Urinary bladder (tissue), 4 donors: ENCODE measurements around the gene ACTR3C. TPM values are rescaled to one million over a fixed set of nuclear protein-coding genes. Genes with fewer than 3 reads are reported as not detected.

ENCODE experiments used
- DNase-seq: peaks from one replicate; pipeline ENCODE4 v3.0.0-alpha.2; 2015; ENCODE audit errors: extremely low spot score
- H3K27ac ChIP-seq: one replicate; pipeline ENCODE4 v1.5.1; 2013; ENCODE audit warnings: low read depth, mild to moderate bottlenecking, moderate library complexity
- H3K36me3 ChIP-seq: one replicate; pipeline ENCODE4 v1.6.1; 2013; ENCODE audit warnings: mild to moderate bottlenecking, moderate library complexity; ENCODE audit not compliant: insufficient read depth
- H3K4me1 ChIP-seq: one replicate; pipeline ENCODE4 v1.6.1; 2013; ENCODE audit warnings: mild to moderate bottlenecking, moderate library complexity; ENCODE audit not compliant: insufficient read depth
- H3K4me3 ChIP-seq: one replicate; pipeline ENCODE4 v1.5.1; 2013; ENCODE audit warnings: low read depth, low read length
- WGBS: extraction: QIAGEN DNeasy Blood & Tissue Kit; methylation state at CpG from one replicate; pipeline ENCODE4 v1.1.7; 2013; 5-methylcytosine and 5-hydroxymethylcytosine counted together
- polyA plus RNA-seq: library from polyadenylated mRNA; stranded (reverse); fragments of 200-250 nt; gene quantifications from one replicate; pipeline ENCODE4 v1.2.3, GENCODE V29; 2013
- total RNA-seq: library from RNA; depleted of rRNA; stranded (reverse); fragments of >200 nt; gene quantifications from one replicate; pipeline ENCODE4 v1.2.3, GENCODE V29; 2014
- donor health status: healthy with polysubstance abuse.
- donor health status: healthy.

Gene ACTR3C
- total and polyA plus RNA-seq, 2 donors: 3.4 to 6.5 TPM

GRCh38 chr7:150336746-150337145 lies 13.4 kb upstream of the ACTR3C start:
- Histone ChIP-seq H3K4me3 (no peak overlapping the region), H3K4me1 (no peaks in the 10 kb centered on the region), H3K27ac (peak overlapping the region; percentile 3), H3K36me3 (no peaks in the 10 kb centered on the region)
- no peak for DNase-seq
- 90% methylated on average over 14 of the region's 14 CpGs for WGBS

DNA sequence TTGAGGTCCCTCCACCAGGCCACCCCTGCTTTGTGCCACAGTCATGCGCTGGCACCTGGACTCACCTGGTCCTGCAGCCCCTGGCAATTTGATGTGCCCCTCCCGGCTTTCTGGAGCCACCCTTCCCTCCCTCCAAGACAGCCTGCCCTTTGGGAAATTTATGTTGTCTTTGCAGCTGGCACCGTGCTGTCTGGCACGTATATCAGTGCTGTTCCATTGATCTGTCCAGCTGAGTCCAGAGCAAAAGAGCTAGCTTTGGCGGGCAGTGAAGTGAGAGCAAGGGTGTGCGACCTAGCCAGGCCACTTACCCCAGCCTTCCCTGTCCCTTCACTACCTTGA lies 12.4 kb upstream of the ACTR3C start:
- no peaks in the 10 kb centered on the region for H3K4me1 ChIP-seq
- H3K4me3 ChIP-seq: no peak overlapping the region
- H3K36me3 ChIP-seq: no peaks in the 10 kb centered on the region
- H3K27ac ChIP-seq: peak overlapping the region; percentile 76
- WGBS: 39% methylated on average over 6 of the region's 6 CpGs
- DNase-seq: no peak

DNA sequence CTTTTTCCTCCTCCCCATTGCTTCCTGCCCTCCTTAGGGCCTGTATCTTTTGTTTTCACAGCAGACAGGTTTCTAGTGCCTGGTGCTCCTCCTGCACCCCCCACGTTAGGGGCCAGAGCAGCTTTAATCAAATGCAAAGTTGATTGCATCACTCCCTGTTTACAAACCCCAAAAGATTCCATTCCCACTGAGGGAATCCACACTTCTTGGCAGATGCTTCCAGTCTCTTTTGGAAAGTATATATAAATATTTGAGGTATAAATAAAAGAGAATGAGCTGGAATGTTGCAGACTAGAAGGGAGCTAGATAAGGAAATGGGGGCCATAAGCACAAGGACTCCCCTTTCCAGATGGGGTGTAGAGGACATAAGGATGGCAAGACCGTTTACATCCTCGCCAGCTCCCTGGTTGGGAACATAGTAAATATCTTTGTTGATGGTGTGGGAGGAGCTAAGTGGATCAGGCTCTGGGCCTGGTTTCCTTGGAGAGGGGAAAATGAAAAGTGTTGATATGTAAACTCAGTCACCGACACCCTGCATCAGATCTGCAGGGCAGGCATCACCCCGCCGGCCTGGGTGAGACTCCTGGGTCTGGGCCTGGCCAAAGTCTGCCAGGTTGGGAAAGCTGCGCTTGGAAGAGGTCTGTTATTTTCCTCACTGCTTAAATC lies 11.9 kb upstream of the ACTR3C start:
- Histone ChIP-seq H3K4me3 (no peak overlapping the region), H3K36me3 (no peaks in the 10 kb centered on the region), H3K4me1 (no peaks in the 10 kb centered on the region), H3K27ac (peak overlapping the region; percentile 76)
- no peak for DNase-seq
- 25% methylated on average over 7 of the region's 7 CpGs for WGBS

- Histone ChIP-seq H3K4me3 (no peak overlapping the region), H3K27ac (no peak overlapping the region), H3K36me3 (no peaks in the 10 kb centered on the region), H3K4me1 (no peaks in the 10 kb centered on the region)
- 87% methylated on average over 8 of the region's 8 CpGs for WGBS
- no peak for DNase-seq
Measured at GRCh38 chr7:150334108-150334507, 10.8 kb upstream of the ACTR3C start.

DNA sequence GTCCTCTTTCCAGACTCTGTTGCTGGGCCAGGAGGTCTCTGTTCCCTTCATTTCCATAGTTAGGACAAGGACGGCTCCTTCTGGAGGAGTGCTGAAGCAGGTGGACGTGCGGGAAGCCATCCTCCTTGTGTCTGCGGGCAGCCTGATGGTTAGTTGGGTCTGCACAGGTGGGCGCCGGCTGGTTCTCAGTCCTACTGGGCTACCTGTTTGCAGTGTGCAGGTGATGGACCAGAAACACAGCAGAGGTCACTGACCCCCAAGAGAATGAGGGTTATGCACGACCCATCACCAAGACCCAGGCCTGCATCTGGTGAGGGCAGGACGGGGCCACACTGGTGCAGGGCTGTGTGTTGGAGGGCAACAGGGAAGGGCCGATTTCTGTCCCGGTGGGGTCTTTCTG lies 10.3 kb upstream of the ACTR3C start:
- no peak overlapping the region for H3K27ac ChIP-seq
- 94% methylated on average over 10 of the region's 10 CpGs for WGBS
- no peaks in the 10 kb centered on the region for H3K36me3 ChIP-seq
- H3K4me3 ChIP-seq: no peak overlapping the region
- no peaks in the 10 kb centered on the region for H3K4me1 ChIP-seq
- DNase-seq: no peak

DNA sequence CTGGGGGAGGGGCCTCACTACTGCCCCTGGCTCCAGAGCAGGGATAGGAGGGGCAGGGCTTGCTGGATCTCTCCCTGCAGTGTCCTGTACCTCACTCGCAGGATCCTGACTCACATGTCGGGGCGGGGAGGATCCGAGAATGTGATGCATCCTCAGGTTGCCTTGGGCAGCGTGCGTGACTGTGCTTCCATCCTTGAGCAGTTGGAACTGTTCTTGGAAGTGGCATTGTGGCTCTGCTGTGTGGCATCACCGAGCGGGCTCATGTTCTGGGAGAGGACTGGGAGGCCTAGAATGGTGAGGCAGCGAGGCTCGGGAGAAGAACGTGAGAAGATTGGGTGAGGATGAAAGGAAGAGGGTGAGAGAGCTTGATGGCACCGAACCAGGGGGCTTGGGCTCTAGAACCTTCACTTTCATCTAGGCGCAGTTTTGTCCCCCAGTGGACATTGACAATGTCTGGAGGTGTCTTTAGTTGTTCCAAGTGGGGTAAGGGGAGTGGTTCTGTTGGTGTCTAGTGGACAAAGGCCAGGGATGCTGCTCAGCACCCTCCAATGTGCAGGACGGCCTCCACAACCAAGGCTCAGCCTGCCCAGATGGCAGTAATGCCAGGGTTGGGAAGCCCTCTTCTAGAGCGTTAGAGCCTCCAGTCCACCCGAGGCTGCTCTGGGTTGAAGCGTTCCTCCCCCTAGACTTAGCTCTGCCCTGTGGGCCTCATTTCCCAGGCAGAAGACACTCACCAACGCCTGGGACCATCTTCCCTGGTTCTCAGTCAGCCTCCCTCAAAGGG lies 9.7 kb upstream of the ACTR3C start:
- Histone ChIP-seq H3K36me3 (no peaks in the 10 kb centered on the region), H3K4me3 (no peak overlapping the region), H3K27ac (no peak overlapping the region), H3K4me1 (no peaks in the 10 kb centered on the region)
- no peak for DNase-seq
- 95% methylated on average over 18 of the region's 18 CpGs for WGBS

GRCh38 chr7:150330211-150330885 lies 7.0 kb upstream of the ACTR3C start:
- Histone ChIP-seq H3K36me3 (no peaks in the 10 kb centered on the region), H3K27ac (no peak overlapping the region), H3K4me3 (no peak overlapping the region), H3K4me1 (no peaks in the 10 kb centered on the region)
- DNase-seq: no peak
- 94% methylated on average over 19 of the region's 19 CpGs for WGBS

- Histone ChIP-seq H3K4me3 (no peak overlapping the region), H3K36me3 (no peaks in the 10 kb centered on the region), H3K4me1 (no peaks in the 10 kb centered on the region), H3K27ac (no peak overlapping the region)
- 78% methylated on average over 22 of the region's 22 CpGs for WGBS
- DNase-seq: no peak
Measured at GRCh38 chr7:150329331-150330120, 6.2 kb upstream of the ACTR3C start.

- no peak for DNase-seq
- no peaks in the 10 kb centered on the region for H3K36me3 ChIP-seq
- H3K27ac ChIP-seq: no peak overlapping the region
- no peaks in the 10 kb centered on the region for H3K4me1 ChIP-seq
- WGBS: 99% methylated on average over 3 of the region's 3 CpGs
- no peak overlapping the region for H3K4me3 ChIP-seq
Measured at GRCh38 chr7:150327308-150327707, 4.0 kb upstream of the ACTR3C start.

DNA sequence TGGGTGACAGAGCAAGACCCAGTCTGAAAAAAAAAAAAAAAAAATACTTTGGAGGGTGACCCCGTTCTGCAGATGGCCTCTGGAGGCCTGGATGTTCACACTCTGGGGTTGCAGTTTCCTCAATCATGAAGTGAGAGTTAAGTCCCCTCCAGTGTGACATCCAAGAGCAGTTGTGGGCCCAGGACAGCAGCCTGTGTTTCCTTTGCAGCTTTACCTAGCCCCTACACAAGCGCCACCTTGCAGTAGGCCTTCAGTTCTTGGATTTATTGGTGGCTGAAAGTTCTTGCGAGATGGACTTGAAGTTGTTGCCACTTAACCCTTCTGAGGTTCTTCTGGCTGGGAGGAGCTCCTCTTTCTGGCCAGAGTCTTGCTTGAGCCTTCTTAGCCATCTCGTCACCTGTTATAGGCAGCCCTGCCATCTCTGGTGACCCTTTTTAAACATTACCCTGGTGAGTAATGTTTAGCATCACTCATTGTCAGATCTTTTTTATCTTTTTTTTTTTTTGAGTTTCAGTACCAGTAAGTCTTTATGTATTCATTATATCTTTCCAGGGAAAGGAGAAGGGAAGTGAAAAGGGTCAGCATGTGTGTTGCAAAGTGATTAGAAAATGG lies 3.4 kb upstream of the ACTR3C start:
- H3K36me3 ChIP-seq: no peaks in the 10 kb centered on the region
- H3K4me3 ChIP-seq: no peak overlapping the region
- WGBS: 89% methylated on average over 4 of the region's 4 CpGs

DNA sequence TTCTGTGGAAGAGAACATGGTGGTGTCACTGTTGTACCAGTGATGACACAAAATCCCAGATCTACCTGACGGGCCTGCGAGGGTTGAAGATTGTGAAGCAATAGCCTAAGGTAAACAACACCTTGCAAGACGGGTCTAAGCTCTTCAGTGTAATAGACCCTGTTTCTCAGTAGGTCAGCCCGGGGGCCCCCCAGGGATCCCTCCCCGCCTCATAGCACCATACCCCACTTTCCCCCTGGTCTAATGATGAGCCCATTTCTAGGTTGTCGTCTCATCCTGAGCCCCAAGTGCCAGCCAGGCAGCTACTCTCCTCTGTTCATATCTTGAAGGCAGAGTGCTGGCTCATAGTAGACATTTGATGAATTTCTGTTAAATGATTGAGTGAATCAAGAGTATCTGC lies 2.6 kb upstream of the ACTR3C start:
- Histone ChIP-seq H3K27ac (no peak overlapping the region), H3K4me3 (no peak overlapping the region), H3K36me3 (no peaks in the 10 kb centered on the region), H3K4me1 (no peaks in the 10 kb centered on the region)
- no peak for DNase-seq
- 96% methylated on average over 6 of the region's 6 CpGs for WGBS

More for the DNA sequence above, 3.4 kb upstream of the ACTR3C start:
- H3K4me1 ChIP-seq: no peaks in the 10 kb centered on the region
- no peak overlapping the region for H3K27ac ChIP-seq
- no peak for DNase-seq

GRCh38 chr7:150325110-150325611 lies 1.8 kb upstream of the ACTR3C start:
- WGBS: 91% methylated on average over 10 of the region's 10 CpGs
- H3K27ac ChIP-seq: no peak overlapping the region
- no peak for DNase-seq
- H3K36me3 ChIP-seq: no peaks in the 10 kb centered on the region
- no peak overlapping the region for H3K4me3 ChIP-seq
- no peaks in the 10 kb centered on the region for H3K4me1 ChIP-seq

- DNase-seq: no peak
- no peak overlapping the region for H3K4me3 ChIP-seq
- no peaks in the 10 kb centered on the region for H3K4me1 ChIP-seq
- H3K36me3 ChIP-seq: no peaks in the 10 kb centered on the region
- H3K27ac ChIP-seq: no peak overlapping the region
- WGBS: 67% methylated on average over 12 of the region's 12 CpGs
Measured at GRCh38 chr7:150324373-150324961, 1.1 kb upstream of the ACTR3C start.
